ENCODE data around the gene CCN6.

Gene CCN6
- total RNA-seq, result 0 to 0.07 (median 0) reads per million in 18 experiments

GRCh38 chr6:112054001-112054400 lies at the start of gene CCN6:
CCN6 (plus strand) TSS chr6:112054104; CDS start chr6:112054358, 254 bp downstream.
- no peak for DNase-seq

- no peak for DNase-seq
These were observed 49.5 kb upstream of the CCN6 start for GRCh38 chr6:112004201-112005012.

DNA sequence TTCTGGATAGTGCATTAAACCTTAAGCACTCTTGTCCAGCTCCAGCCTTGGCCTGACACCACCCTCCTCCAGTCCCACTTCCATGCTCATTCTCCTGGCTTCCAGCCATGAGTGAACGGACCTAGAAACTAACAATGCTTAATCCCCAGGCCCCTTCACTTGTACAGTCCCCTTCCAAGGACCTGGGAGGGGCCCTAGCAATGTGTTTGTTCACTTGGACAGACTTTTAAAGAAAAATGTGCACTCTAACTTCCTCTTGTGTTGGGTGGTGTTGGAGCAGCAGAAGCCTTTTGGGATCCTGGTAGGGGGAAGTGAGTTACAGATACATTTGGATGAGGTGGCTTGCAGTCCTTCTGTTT lies 48.9 kb upstream of the CCN6 start:
- peak; percentile 55 to 65 for DNase-seq

- no peak for DNase-seq
These were observed 46.6 kb upstream of the CCN6 start for GRCh38 chr6:112007254-112007653.

GRCh38 chr6:112007805-112008204 lies 46.1 kb upstream of the CCN6 start:
- DNase-seq, result peak; percentile 85 to 93

DNA sequence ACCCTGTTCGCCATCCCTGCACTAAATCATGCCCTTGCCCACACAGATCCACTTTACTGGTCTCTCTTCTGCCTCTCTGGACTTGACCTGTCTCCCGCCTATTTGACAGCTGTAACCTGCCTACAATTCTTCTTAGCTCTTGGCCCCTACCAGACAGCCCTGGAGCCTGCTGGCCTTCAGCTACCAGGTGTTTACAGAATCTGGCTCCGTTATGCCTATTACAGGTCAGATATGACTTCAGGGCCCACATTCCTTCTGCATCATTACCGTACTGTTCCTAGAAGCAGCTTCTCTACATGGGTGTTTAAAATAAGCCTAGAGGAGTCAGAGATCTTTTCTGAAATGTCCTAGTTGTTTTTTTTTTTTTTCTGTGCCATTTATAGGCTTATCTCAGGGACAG lies 45.4 kb upstream of the CCN6 start:
- DNase-seq, result no peak

- DNase-seq, result peak in 1 of 2 donors; percentile 24
These were observed 43.6 kb upstream of the CCN6 start for GRCh38 chr6:112010328-112010727.

GRCh38 chr6:112013051-112013450 lies 40.9 kb upstream of the CCN6 start:
- no peak for DNase-seq

DNA sequence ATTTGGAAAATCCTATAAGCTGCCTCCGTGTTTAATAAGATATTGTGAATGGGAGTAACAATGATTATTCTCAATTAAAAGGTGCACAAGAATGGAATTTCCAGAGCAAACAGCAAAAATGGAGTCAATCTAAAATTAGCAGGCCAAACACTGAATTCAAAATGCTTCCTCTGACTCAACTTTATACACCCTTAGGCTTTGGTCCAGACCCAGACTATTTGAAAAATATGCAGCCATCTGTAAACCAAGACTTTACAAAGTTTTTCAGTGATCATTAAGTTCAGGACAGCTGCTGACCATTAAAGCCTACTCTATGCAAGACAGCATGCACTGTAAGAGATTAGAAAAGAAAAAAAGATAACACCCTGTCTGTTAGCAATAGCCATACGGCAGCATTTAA lies 39.4 kb upstream of the CCN6 start:
- no peak for DNase-seq

- no peak for DNase-seq
These were observed 38.2 kb upstream of the CCN6 start for GRCh38 chr6:112015725-112016124.

DNA sequence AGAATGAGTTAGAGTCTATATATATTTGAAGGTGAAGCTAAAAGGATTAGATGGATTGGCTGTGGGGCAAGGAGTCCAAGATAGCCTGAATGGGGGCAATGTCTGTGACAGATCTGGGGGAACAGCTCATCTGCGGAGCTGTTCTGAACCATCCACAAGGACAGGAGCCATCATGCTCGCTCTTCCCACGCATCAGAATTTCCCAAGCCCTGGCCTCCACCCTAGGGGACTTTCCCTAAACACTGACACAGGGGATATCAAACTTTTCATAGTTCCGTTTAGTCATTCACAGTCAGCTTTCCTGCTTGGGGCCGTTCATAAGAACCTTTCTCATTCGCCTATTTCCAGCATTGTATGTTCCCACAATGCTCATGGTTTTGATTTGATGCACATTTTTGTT lies 37.6 kb upstream of the CCN6 start:
- DNase-seq, result peak in 1 of 2 donors; percentile 46

- no peak for DNase-seq
These were observed 36.7 kb upstream of the CCN6 start for GRCh38 chr6:112017169-112017568.

DNA sequence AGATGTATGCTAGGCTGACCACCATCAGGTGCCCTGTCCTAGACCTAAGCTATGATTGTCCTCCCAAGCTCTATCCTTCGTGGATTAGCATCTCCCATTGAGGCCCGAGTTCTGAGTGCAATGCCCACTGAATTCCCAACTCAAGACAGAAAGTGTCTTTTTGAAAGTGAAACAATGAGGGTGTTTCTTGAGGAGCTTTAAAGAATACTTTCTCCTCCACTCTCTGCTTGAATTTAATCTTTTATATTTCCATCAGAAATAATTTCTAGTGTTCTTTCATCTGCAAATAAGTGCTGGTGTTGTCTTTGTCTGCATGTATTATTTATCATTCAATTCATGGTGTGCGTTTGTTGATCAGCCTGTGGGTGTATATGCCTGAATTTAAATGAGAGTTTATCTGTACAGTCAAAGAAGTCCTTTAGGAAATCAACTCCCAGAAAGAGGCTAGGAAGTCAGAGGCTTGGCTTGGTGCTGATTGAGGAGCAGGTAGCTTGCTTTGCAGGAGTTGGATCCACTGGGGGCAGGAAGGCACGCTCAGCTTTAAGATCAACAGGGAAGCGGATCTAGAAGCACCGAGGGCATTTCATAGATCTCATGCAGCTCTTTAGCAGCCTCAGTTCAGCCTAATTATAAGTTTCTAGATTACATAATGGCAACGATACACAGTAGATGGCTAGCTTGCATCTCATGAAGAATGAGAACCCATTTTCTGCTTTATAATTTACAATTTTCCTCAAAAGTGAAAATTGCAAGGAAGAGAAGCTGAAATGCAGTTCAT lies 36.0 kb upstream of the CCN6 start:
- no peak for DNase-seq

- DNase-seq, result no peak
These were observed 35.1 kb upstream of the CCN6 start for GRCh38 chr6:112018619-112019416.

DNA sequence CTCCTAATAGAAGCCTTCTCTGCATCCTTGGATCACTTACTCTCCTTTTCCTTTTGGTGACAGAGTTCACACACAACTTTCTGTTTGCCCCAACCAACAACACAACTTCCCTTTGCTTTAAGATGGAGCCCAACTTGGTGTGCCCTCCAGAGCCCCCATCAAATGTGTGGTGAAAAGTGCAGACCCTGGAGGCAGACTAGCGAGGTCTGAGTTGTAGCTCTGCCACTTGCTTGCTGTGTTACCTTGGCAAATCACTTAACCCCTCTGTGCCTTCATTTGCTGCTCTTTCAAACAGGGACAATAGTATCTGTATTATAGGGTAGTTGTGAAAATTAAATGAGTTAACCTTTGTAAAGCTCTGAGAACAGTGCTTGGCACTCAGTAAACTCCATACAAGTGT lies 34.3 kb upstream of the CCN6 start:
- DNase-seq, result no peak

DNA sequence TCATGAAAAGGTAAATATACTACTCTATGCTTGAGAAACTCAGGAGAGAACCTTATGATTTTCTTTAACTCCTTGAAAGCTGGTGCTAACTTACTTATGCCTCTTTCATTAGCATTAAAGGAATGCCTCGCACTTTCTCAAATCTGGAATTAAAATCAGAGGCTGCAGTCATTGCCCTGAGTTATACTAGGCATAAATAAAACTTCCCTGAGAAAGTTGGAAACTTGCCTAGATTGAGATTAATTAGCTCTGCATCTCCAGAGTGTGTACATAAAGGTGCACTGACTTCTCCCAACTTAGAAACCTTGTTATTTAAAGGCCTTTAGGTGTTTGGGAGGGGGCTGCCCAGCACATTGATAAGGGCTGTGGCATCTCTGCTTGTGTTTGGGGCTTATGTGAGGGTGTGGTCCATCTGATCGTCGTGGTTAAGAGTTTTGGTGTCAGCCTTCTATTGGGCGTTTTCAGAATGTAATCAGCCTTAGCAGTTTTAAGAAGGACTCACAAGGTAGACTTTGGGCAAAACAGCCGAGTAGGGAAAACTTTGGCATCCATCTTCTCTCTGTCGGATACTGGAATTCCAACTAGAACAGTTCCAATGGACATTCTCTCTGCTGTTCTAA lies 32.1 kb upstream of the CCN6 start:
- no peak for DNase-seq

DNA sequence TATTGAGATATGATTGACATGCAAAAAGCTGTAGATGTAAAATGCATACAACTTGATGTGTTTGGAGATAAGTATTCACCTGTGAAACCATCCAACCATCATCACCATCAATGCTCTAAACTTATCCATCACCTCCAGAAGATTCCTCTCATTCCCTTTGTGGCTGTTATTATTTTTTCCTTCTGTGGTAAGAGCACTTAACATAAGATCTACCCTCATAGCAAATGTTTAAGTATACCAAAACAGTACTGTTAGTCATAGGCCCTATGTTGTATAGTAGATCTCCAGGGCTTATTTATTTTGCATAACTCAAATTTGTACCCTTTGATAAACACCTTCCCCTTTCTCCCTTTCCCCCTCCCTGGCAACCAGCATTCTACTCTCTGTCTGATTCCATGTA lies 31.2 kb upstream of the CCN6 start:
- DNase-seq, result no peak

- DNase-seq, result no peak
These were observed 29.4 kb upstream of the CCN6 start for GRCh38 chr6:112024464-112024863.

DNA sequence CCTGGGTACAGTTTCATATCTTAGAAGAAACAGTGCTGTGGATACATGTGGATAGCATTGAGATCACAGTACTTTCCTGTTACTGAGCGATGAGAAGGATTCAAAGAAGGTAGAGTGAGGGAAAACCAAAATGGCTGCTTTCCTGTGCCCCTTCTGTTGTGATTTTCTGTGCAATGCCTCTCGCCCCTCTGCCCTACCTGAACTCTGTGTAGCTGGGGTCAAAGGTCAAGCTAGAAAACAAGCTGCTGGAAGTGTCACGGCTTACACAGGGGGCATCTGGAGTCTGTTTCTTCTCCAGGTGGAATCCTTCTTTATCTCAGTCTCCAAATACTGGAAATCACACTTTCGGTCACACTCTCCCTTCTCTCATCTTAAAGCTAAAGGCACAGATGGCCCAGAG lies 27.0 kb upstream of the CCN6 start:
- no peak for DNase-seq

DNA sequence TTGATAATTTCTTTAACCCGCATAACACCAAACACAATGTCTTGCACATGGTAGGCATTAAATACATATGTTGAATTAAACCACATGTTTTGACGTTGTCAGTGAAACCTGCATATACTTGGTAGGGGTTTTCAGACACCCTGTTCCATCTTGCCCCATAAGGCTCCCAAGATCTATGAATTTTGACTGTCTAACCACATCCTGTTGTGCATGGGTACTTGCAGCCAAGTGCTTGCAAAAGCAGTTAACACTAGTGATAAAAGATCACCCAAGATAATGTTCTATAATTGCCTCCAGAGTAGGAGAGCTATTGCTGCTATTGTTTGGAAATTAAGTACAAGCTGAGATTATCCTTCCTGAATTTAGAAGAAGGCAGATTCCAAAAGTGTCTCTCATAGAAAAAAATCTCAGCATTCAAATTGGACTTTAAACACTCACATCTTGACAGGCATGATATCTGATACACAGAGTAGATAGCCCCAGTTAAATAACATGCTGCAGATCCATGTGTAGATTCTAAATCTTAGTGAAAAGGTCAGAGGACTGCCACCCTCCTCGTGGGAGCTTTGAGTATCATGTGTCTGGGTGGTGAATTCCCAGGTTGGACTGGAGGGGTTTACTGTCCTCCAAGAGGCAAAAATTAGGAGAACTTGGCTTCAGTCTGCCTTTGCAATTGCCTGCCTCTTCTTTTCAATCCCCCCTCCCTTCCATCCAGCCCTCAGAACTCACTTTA lies 25.8 kb upstream of the CCN6 start:
- no peak for DNase-seq

- peak; percentile 73 to 80 for DNase-seq
These were observed 24.7 kb upstream of the CCN6 start for GRCh38 chr6:112029045-112029822.
